Measurements from ENCODE around the gene C11orf91.
"Not testable (repeated sequence)": the region's sequence is repeated elsewhere in the genome, so short reads cannot be mapped to it uniquely, and the experiment has no call there.

C11orf91 gene

DNA sequence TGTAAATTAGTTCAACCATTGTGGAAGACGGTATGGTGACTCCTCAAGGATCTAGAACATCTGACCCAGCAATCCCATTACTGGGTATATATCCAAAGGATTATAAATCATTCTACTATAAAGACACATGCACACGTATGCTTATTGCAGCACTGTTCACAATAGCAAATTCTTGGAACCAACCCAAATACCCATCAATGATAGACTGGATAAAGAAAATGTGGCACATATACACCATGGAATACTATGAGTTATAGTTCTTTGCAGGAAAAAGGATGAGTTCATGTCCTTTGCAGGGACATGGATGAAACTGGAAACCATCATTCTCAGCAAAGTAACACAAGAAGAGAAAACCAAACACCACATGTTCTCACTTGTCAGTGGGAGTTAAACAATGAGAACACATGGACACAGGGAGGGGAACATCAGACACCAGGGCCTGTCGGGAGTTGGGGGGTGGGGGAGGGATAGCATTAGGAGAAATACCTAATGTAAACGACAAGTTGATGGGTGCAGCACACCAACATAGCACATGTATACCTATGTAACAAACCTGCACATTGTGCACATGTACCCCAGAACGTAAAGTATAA lies 28.5 kb upstream of the C11orf91 start:
- Mint-ChIP-seq H3K36me3 (ENCODE audit: low read depth) (peaks cover 17% of the 10 kb centered on the region), H3K4me1 (ENCODE audit: low read depth) (peaks cover 44% of the 10 kb centered on the region)
- H3K4me3 Mint-ChIP-seq, DNase-seq, H3K9me3 Mint-ChIP-seq, H3K27ac Mint-ChIP-seq, H3K27me3 Mint-ChIP-seq: not testable (repeated sequence)

DNA sequence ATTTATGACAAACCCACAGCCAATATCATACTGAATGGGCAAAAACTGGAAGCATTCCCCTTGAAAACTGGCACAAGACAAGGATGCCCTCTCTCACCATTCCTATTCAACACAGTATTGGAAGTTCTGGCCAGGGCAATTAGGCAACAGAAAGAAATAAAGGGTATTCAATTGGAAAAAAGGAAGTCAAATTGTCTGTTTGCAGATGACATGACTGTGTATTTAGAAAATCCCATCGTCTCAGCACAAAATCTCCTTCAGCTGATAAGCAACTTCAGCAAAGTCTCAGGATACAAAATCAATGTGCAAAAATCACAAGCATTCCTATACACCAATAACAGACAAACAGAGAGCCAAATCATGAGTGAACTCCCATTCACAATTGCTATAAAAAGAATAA lies 26.9 kb upstream of the C11orf91 start:
- not testable (repeated sequence) for DNase-seq, H3K9me3 Mint-ChIP-seq, H3K27me3 Mint-ChIP-seq, H3K27ac Mint-ChIP-seq, H3K4me3 Mint-ChIP-seq
- peaks cover 49% of the 10 kb centered on the region for H3K4me1 Mint-ChIP-seq (ENCODE audit: low read depth)
- H3K36me3 Mint-ChIP-seq (ENCODE audit: low read depth) = peaks cover 11% of the 10 kb centered on the region

GRCh38 chr11:33725496-33725895 lies 24.9 kb upstream of the C11orf91 start:
- Mint-ChIP-seq H3K9me3 (no peaks in the 10 kb centered on the region), H3K36me3 (ENCODE audit: low read depth) (peaks cover 22% of the 10 kb centered on the region), H3K27ac (no peak overlapping the region), H3K27me3 (peaks cover 3% of the 10 kb centered on the region), H3K4me1 (ENCODE audit: low read depth) (peaks cover 47% of the 10 kb centered on the region), H3K4me3 (no peak overlapping the region)
- no peak for DNase-seq

GRCh38 chr11:33724644-33725035 lies 24.0 kb upstream of the C11orf91 start:
- H3K36me3 Mint-ChIP-seq (ENCODE audit: low read depth) = peaks cover 29% of the 10 kb centered on the region
- H3K9me3 Mint-ChIP-seq = no peaks in the 10 kb centered on the region
- DNase-seq = no peak

GRCh38 chr11:33723238-33723881 lies 22.7 kb upstream of the C11orf91 start:
- DNase-seq = no peak
- Mint-ChIP-seq H3K4me3 (no peak overlapping the region), H3K27ac (peak overlapping the region; percentile 90), H3K9me3 (no peaks in the 10 kb centered on the region), H3K4me1 (ENCODE audit: low read depth) (peaks cover 49% of the 10 kb centered on the region), H3K27me3 (no peaks in the 10 kb centered on the region), H3K36me3 (ENCODE audit: low read depth) (peaks cover 36% of the 10 kb centered on the region)

More at GRCh38 chr11:33724644-33725035, 24.0 kb upstream of the C11orf91 start:
- no peak overlapping the region for H3K4me3 Mint-ChIP-seq
- H3K27me3 Mint-ChIP-seq = peaks cover 3% of the 10 kb centered on the region
- peaks cover 50% of the 10 kb centered on the region for H3K4me1 Mint-ChIP-seq (ENCODE audit: low read depth)
- no peak overlapping the region for H3K27ac Mint-ChIP-seq

GRCh38 chr11:33722590-33723234 lies 22.1 kb upstream of the C11orf91 start:
- H3K27ac Mint-ChIP-seq = peak overlapping the region; percentile 90
- no peaks in the 10 kb centered on the region for H3K9me3 Mint-ChIP-seq
- no peaks in the 10 kb centered on the region for H3K27me3 Mint-ChIP-seq
- peaks cover 49% of the 10 kb centered on the region for H3K4me1 Mint-ChIP-seq (ENCODE audit: low read depth)
- H3K36me3 Mint-ChIP-seq (ENCODE audit: low read depth) = peaks cover 35% of the 10 kb centered on the region
- no peak overlapping the region for H3K4me3 Mint-ChIP-seq
- DNase-seq = peak; percentile 61

- Mint-ChIP-seq H3K36me3 (ENCODE audit: low read depth) (peaks cover 36% of the 10 kb centered on the region), H3K9me3 (no peaks in the 10 kb centered on the region), H3K27ac (no peak overlapping the region), H3K4me3 (no peak overlapping the region), H3K4me1 (ENCODE audit: low read depth) (peaks cover 49% of the 10 kb centered on the region), H3K27me3 (no peaks in the 10 kb centered on the region)
- no peak for DNase-seq
Measured at GRCh38 chr11:33721984-33722383, 21.4 kb upstream of the C11orf91 start.

DNA sequence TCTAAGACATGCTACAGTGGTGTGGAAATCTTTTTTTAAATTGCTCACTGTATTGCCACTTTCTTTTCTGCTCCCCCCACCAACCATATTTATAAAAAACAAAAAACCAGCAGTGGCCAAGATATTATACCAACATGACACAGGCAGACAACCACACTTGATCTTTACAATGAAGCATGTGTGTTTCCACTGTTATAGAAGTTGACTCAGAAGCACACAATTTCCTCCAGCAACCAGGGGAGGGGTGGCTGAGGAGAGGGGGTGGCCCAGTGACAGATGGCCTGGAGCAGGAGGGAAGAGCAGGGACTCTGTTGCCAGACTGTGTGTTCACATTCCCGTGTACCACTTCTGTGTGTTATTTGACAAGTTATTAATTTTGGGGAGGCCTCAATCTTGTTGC lies 20.8 kb upstream of the C11orf91 start:
- Mint-ChIP-seq H3K4me1 (ENCODE audit: low read depth) (peaks cover 49% of the 10 kb centered on the region), H3K4me3 (no peak overlapping the region), H3K36me3 (ENCODE audit: low read depth) (peaks cover 40% of the 10 kb centered on the region), H3K9me3 (no peaks in the 10 kb centered on the region), H3K27ac (no peak overlapping the region), H3K27me3 (no peaks in the 10 kb centered on the region)
- DNase-seq = no peak

DNA sequence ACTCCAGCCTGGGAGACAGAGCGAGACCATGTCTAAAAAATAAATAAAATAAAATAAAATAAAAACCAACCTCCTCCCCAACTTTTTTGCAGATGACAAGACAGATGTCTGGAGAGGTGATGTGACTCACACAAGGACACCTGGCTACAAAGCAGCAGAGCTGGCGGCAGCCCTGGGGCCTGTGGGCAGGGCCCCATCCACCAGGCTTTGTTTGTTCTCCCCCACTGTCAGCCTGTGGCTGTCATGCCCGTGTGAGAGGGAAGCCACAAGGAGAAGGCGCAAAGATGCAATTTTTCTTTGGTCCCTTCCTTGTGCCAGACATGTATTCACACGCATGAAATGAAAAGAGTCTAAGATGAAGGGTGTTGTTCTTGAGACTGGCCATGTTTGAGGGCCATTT lies 19.0 kb upstream of the C11orf91 start:
- Mint-ChIP-seq H3K4me3 (no peak overlapping the region), H3K36me3 (ENCODE audit: low read depth) (peaks cover 48% of the 10 kb centered on the region), H3K4me1 (ENCODE audit: low read depth) (peaks cover 40% of the 10 kb centered on the region), H3K27ac (no peak overlapping the region), H3K27me3 (no peaks in the 10 kb centered on the region), H3K9me3 (no peaks in the 10 kb centered on the region)
- no peak for DNase-seq

DNA sequence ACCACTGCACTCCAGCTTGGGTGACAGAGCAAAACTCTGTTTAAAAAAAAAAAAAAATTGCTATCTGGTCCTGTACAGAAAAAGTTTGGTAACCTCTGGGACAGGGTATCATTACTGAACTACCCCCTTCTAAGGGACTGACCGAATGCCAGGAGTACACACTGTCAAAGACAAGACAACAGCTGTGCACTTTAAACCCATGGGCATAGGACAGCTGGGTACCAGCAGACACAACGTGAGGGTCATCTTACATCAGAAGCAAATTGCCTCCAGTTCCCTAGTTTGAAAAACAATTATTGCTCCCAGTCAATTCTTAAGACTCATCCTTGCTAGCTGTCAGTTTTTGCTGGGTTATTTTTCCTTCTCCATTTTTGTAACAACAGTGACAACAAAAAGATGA lies 17.8 kb upstream of the C11orf91 start:
- peaks cover 55% of the 10 kb centered on the region for H3K36me3 Mint-ChIP-seq (ENCODE audit: low read depth)
- H3K4me1 Mint-ChIP-seq (ENCODE audit: low read depth) = peaks cover 29% of the 10 kb centered on the region
- H3K4me3 Mint-ChIP-seq = no peak overlapping the region
- H3K9me3 Mint-ChIP-seq = no peaks in the 10 kb centered on the region
- no peak for DNase-seq
- H3K27me3 Mint-ChIP-seq = no peaks in the 10 kb centered on the region
- no peak overlapping the region for H3K27ac Mint-ChIP-seq

- H3K4me1 Mint-ChIP-seq (ENCODE audit: low read depth) = peaks cover 7% of the 10 kb centered on the region
- H3K36me3 Mint-ChIP-seq (ENCODE audit: low read depth) = peaks cover 53% of the 10 kb centered on the region
- H3K4me3 Mint-ChIP-seq = no peak overlapping the region
- H3K9me3 Mint-ChIP-seq = no peaks in the 10 kb centered on the region
- no peak overlapping the region for H3K27ac Mint-ChIP-seq
- DNase-seq = no peak
- no peaks in the 10 kb centered on the region for H3K27me3 Mint-ChIP-seq
Measured at GRCh38 chr11:33716243-33716642, 15.6 kb upstream of the C11orf91 start.

GRCh38 chr11:33713856-33714398 lies 13.3 kb upstream of the C11orf91 start:
- Mint-ChIP-seq H3K4me3 (no peak overlapping the region), H3K4me1 (ENCODE audit: low read depth) (no peaks in the 10 kb centered on the region), H3K36me3 (ENCODE audit: low read depth) (peaks cover 52% of the 10 kb centered on the region), H3K27ac (no peak overlapping the region), H3K27me3 (no peaks in the 10 kb centered on the region), H3K9me3 (no peaks in the 10 kb centered on the region)
- DNase-seq = no peak

DNA sequence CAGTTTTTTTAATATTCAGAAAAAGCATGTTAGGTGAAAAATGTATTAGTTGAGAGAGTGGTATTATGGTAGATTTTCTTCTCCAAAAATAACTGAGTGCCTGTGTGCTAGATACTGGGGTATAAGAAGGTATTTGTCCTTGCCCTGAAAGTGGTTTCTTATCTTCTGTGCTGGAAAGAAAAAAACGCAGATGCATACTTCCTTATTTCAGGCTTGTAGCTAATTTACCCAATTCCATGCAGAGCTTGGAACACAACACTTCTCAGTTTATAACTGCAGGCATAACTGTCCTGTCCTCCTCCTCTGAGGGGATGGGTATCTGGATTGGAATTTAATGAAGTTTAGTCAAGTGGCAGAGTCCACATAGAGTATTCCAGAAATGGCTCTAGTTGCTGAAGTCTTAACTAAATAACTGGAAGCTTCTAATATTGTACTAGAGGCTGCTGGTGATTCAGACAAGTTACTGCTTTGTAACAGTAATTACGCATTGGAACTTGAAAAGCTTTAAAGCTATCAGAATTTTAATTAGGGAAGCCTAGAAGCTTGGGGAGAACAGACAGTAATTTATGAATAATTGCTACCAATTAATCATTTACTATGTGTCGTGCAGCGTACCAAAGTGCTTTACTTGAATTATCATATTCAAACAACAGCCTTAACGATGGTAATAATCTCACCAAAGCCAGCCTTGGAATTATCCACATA lies 12.7 kb upstream of the C11orf91 start:
- no peak overlapping the region for H3K4me3 Mint-ChIP-seq
- H3K36me3 Mint-ChIP-seq (ENCODE audit: low read depth) = peaks cover 52% of the 10 kb centered on the region
- no peak overlapping the region for H3K27ac Mint-ChIP-seq
- no peaks in the 10 kb centered on the region for H3K4me1 Mint-ChIP-seq (ENCODE audit: low read depth)
- H3K27me3 Mint-ChIP-seq = no peaks in the 10 kb centered on the region
- DNase-seq = no peak
- H3K9me3 Mint-ChIP-seq = no peaks in the 10 kb centered on the region

GRCh38 chr11:33712436-33712835 lies 11.8 kb upstream of the C11orf91 start:
- Mint-ChIP-seq H3K27me3 (no peaks in the 10 kb centered on the region), H3K36me3 (ENCODE audit: low read depth) (peaks cover 50% of the 10 kb centered on the region), H3K9me3 (no peaks in the 10 kb centered on the region), H3K27ac (no peak overlapping the region), H3K4me3 (no peak overlapping the region), H3K4me1 (ENCODE audit: low read depth) (no peaks in the 10 kb centered on the region)
- no peak for DNase-seq
